Glutamatergic neuron (in vitro differentiated cells): ENCODE measurements around the gene PRELID3B. TPM values are rescaled to one million over a fixed set of nuclear protein-coding genes. Genes with fewer than 3 reads are reported as not detected.

Experiments
- DNase-seq: peaks from one replicate; pipeline ENCODE4 v3.0.0; 2022
- H3K27ac Mint-ChIP-seq: one replicate; pipeline ENCODE4 v1.8.0; 2020; ENCODE audit warnings: mild to moderate bottlenecking, mixed read lengths, inconsistent platforms; ENCODE audit not compliant: unreplicated experiment
- H3K27me3 Mint-ChIP-seq: one replicate; pipeline ENCODE4 v1.8.0; 2020; ENCODE audit warnings: mild to moderate bottlenecking, moderate library complexity, mixed read lengths, inconsistent platforms; ENCODE audit not compliant: unreplicated experiment
- H3K36me3 Mint-ChIP-seq: one replicate; pipeline ENCODE4 v1.8.0; 2020; ENCODE audit warnings: mild to moderate bottlenecking, mixed read lengths, inconsistent platforms; ENCODE audit not compliant: unreplicated experiment
- H3K4me1 Mint-ChIP-seq: one replicate; pipeline ENCODE4 v1.8.0; 2020; ENCODE audit warnings: mild to moderate bottlenecking, low read depth, mixed read lengths, inconsistent platforms; ENCODE audit not compliant: unreplicated experiment
- H3K4me3 Mint-ChIP-seq: one replicate; pipeline ENCODE4 v1.8.0; 2020; ENCODE audit warnings: mild to moderate bottlenecking, mixed read lengths, inconsistent platforms; ENCODE audit not compliant: unreplicated experiment
- H3K9me3 Mint-ChIP-seq: one replicate; pipeline ENCODE4 v1.8.0; 2020; ENCODE audit warnings: mild to moderate bottlenecking, moderate library complexity, mixed read lengths, inconsistent platforms; ENCODE audit not compliant: unreplicated experiment
- CTCF ChIP-seq: fragments of 200-600 bp; sonication (generic); IDR thresholded peaks from one replicate; pipeline ENCODE4 v1.5.0; 2021; ENCODE audit not compliant: partially characterized antibody, unreplicated experiment
- total RNA-seq: library from RNA; stranded (reverse); fragmentation: NEBNext Ultra II Directional; extraction: Animal tissue kit (Norgen Biotek cat#: 25700); gene quantifications from one replicate; pipeline ENCODE4 v1.2.1, GENCODE V29; 2021; ENCODE audit not compliant: unreplicated experiment

The PRELID3B gene
- total RNA-seq, 1 donor from 2014 or later = 65.5 TPM

GRCh38 chr20:59006864-59007664 lies 35.5 kb downstream of the PRELID3B start, which contains the start of gene CTSZ:
CTSZ (minus strand) TSS chr20:59007254; CDS start chr20:59007128, 126 bp downstream.
- no peaks in the 10 kb centered on the region for H3K4me1 Mint-ChIP-seq
- H3K4me3 Mint-ChIP-seq = peak within 1 kb of the TSS; percentile 57
- H3K36me3 Mint-ChIP-seq = no peaks in the 10 kb centered on the region
- peaks cover 5% of the 10 kb centered on the region for H3K9me3 Mint-ChIP-seq
- no peak within 1 kb of the TSS for H3K27ac Mint-ChIP-seq
- TF ChIP-seq CTCF = no peak
- H3K27me3 Mint-ChIP-seq = peaks cover 13% of the 10 kb centered on the region
- peak; percentile 63 for DNase-seq

GRCh38 chr20:59006167-59006863 lies 36.3 kb downstream of the PRELID3B start:
- peaks cover 5% of the 10 kb centered on the region for H3K9me3 Mint-ChIP-seq
- peak overlapping the region; percentile 42 for H3K4me3 Mint-ChIP-seq
- peak; percentile 6 for DNase-seq
- no peak overlapping the region for H3K27ac Mint-ChIP-seq
- peaks cover 15% of the 10 kb centered on the region for H3K27me3 Mint-ChIP-seq
- no peaks in the 10 kb centered on the region for H3K36me3 Mint-ChIP-seq
- no peaks in the 10 kb centered on the region for H3K4me1 Mint-ChIP-seq
- no peak for TF ChIP-seq CTCF

GRCh38 chr20:59005523-59006166 lies 36.9 kb downstream of the PRELID3B start:
- H3K27me3 Mint-ChIP-seq = peaks cover 15% of the 10 kb centered on the region
- H3K27ac Mint-ChIP-seq = no peak overlapping the region

GRCh38 chr20:59004763-59005522 lies 37.6 kb downstream of the PRELID3B start:
- Mint-ChIP-seq H3K27me3 (peaks cover 15% of the 10 kb centered on the region), H3K36me3 (no peaks in the 10 kb centered on the region), H3K4me1 (no peaks in the 10 kb centered on the region), H3K9me3 (peaks cover 5% of the 10 kb centered on the region), H3K27ac (no peak overlapping the region), H3K4me3 (no peak overlapping the region)
- DNase-seq = peak; percentile 11
- TF ChIP-seq CTCF = no peak

More at GRCh38 chr20:59005523-59006166, 36.9 kb downstream of the PRELID3B start:
- H3K36me3 Mint-ChIP-seq = no peaks in the 10 kb centered on the region
- DNase-seq = peak; percentile 3
- H3K4me1 Mint-ChIP-seq = no peaks in the 10 kb centered on the region
- no peak overlapping the region for H3K4me3 Mint-ChIP-seq
- H3K9me3 Mint-ChIP-seq = peaks cover 5% of the 10 kb centered on the region
- TF ChIP-seq CTCF = no peak
